Keratinocyte (primary cell): ENCODE results near the gene ZNF316. TPM values are rescaled to one million over a fixed set of nuclear protein-coding genes. Genes with fewer than 3 reads are reported as not detected.

Source experiments
- DNase-seq: peaks from one replicate; pipeline ENCODE4 v3.0.0-alpha.2; 2011; ENCODE audit warnings: low read depth, missing footprints, low spot score
- FAIRE-seq: peaks from 2 replicates; lab custom pipeline; 2011; peaks lifted over from hg19 to GRCh38; lab: Jason Lieb, UNC
- H2AFZ ChIP-seq: 2 replicates; pipeline ENCODE4 v1.6.0; 2012; ENCODE audit warnings: low read length, control low read depth, inconsistent platforms; ENCODE audit not compliant: control insufficient read depth
- H3K27ac ChIP-seq: 2 replicates; pipeline ENCODE4 v1.5.1; 2011; ENCODE audit warnings: low read length; ENCODE audit not compliant: control insufficient read depth, insufficient read depth
- H3K27me3 ChIP-seq: 3 replicates; pipeline ENCODE4 v1.6.0; 2011; ENCODE audit warnings: low read length; ENCODE audit not compliant: control insufficient read depth, insufficient read depth; ENCODE audit errors: extremely low read depth
- H3K36me3 ChIP-seq, 2 experiments: 2 replicates in 1 of 2; 3 replicates in 1 of 2; pipeline ENCODE4 v1.5.1; 2011; ENCODE audit warnings: low read length in 2 of 2, mild to moderate bottlenecking in 1 of 2; ENCODE audit not compliant: control insufficient read depth in 2 of 2, insufficient read depth in 2 of 2; ENCODE audit errors: extremely low read depth in 1 of 2
- H3K4me1 ChIP-seq: 3 replicates; pipeline ENCODE4 v1.5.1; 2011; ENCODE audit warnings: low read length; ENCODE audit not compliant: control insufficient read depth, insufficient read depth; ENCODE audit errors: extremely low read depth
- H3K4me2 ChIP-seq: 3 replicates; pipeline ENCODE4 v1.6.0; 2011; ENCODE audit warnings: low read depth, low read length; ENCODE audit not compliant: control insufficient read depth, insufficient read depth; ENCODE audit errors: extremely low read depth
- H3K4me3 ChIP-seq, 3 experiments: fragments of 200-600 bp in 1 of 3; sonication (generic) in 1 of 3; 2 replicates in 2 of 3; 3 replicates in 1 of 3; pipeline ENCODE4 v1.5.1; 2011 to 2016; ENCODE audit warnings: low read length in 3 of 3, mild to moderate bottlenecking in 3 of 3, control low read depth in 2 of 3, inconsistent platforms in 1 of 3, low read depth in 1 of 3, mixed read lengths in 1 of 3, mixed run types in 1 of 3, moderate library complexity in 1 of 3; ENCODE audit not compliant: control insufficient read depth in 2 of 3, insufficient read depth in 2 of 3; ENCODE audit errors: extremely low read depth in 1 of 3
- H3K79me2 ChIP-seq: 2 replicates; pipeline ENCODE4 v1.6.0; 2012; ENCODE audit warnings: low read length; ENCODE audit not compliant: control insufficient read depth, insufficient read depth
- H3K9ac ChIP-seq: 3 replicates; pipeline ENCODE4 v1.6.0; 2011; ENCODE audit warnings: low read length; ENCODE audit not compliant: control insufficient read depth, insufficient read depth; ENCODE audit errors: extremely low read depth
- H3K9me1 ChIP-seq: 3 replicates; pipeline ENCODE4 v1.6.0; 2011; ENCODE audit warnings: low read length; ENCODE audit not compliant: control insufficient read depth, insufficient read depth; ENCODE audit errors: extremely low read depth
- H3K9me3 ChIP-seq: 2 replicates; pipeline ENCODE4 v1.5.1; 2012; ENCODE audit warnings: low read depth, low read length; ENCODE audit not compliant: control insufficient read depth
- H4K20me1 ChIP-seq: 3 replicates; pipeline ENCODE4 v1.6.0; 2011; ENCODE audit warnings: low read length; ENCODE audit not compliant: control insufficient read depth, insufficient read depth; ENCODE audit errors: extremely low read depth
- CTCF ChIP-seq, 3 experiments: IDR thresholded peaks in 1 of 3; conservative IDR thresholded peaks in 1 of 3; optimal IDR thresholded peaks in 1 of 3; 2 replicates in 2 of 3; 3 replicates in 1 of 3; pipeline versions ENCODE3 to v1.5.1; 2011; ENCODE audit warnings: low read length in 3 of 3, mild to moderate bottlenecking in 3 of 3, moderate library complexity in 2 of 3, control low read depth in 1 of 3, inconsistent platforms in 1 of 3; ENCODE audit not compliant: insufficient read depth in 2 of 3; ENCODE audit errors: extremely low read depth in 1 of 3
- EZH2 ChIP-seq: IDR thresholded peaks from one replicate; pipeline ENCODE4 v1.6.1; 2012; ENCODE audit warnings: inconsistent platforms, mild to moderate bottlenecking, low read length, moderate library complexity
- dilution Hi-C: fragments of 300-500 bp; cut with MboI; formaldehyde crosslinking; loops from one replicate; pipeline ENCODE4 v1.7.0; 2020; ENCODE audit warnings: low sequenced_read_pairs; ENCODE audit not compliant: extremely low pct_ligation_motif_present
- polyA plus RNA-seq, 5 experiments: library from polyadenylated mRNA; depleted of rRNA in 3 of 5; stranded (reverse) in 3 of 5; stranded (forward) in 1 of 5; unstranded in 1 of 5; fragments of >200 nt; gene quantifications; 1 replicate in 1 of 5; 2 replicates in 3 of 5; 3 replicates in 1 of 5; pipeline versions ENCODE4 v1.2.1 to v1.2.3, GENCODE V29; 2011 to 2012; ENCODE audit warnings: missing spikeins in 2 of 5, low read depth in 1 of 5, low replicate concordance in 1 of 5

Gene ZNF316
- polyA plus RNA-seq, 1 donor (not counting 4 experiments of a cell fraction or from before 2014, with no cell fraction given), result 5.1 TPM

GRCh38 chr7:6622134-6622710, 14.9 kb upstream of the ZNF316 start:
- Histone ChIP-seq H3K4me3 (no peak overlapping the region), H3K9ac (no peak overlapping the region), H4K20me1 (peaks cover 3% of the 10 kb centered on the region), H3K36me3 (no peaks in the 10 kb centered on the region), H3K79me2 (no peaks in the 10 kb centered on the region), H3K4me2 (no peak overlapping the region), H3K9me3 (no peaks in the 10 kb centered on the region), H3K9me1 (no peaks in the 10 kb centered on the region), H3K27ac (no peak overlapping the region), H3K27me3 (peaks cover 5% of the 10 kb centered on the region), H2AFZ (no peak overlapping the region), H3K4me1 (no peaks in the 10 kb centered on the region)
- dilution Hi-C loops, result no loop called here
- no peak for FAIRE-seq
- DNase-seq, result no peak
- TF ChIP-seq EZH2 (no peak), CTCF (optimal IDR thresholded peaks at IDR 0.05 in 1 of 3, IDR thresholded peaks at IDR 0.05 in 1 of 3, conservative IDR thresholded peaks at IDR 0.05 in 1 of 3; ENCODE audit: extremely low read depth in 1 of 3, insufficient read depth in 2 of 3, low read length in 3 of 3) (no peak)

- no peaks in the 10 kb centered on the region for H3K27me3 ChIP-seq
- H2AFZ ChIP-seq, result no peak overlapping the region
- H3K79me2 ChIP-seq, result no peaks in the 10 kb centered on the region
- no peak overlapping the region for H3K9ac ChIP-seq
- H3K9me3 ChIP-seq, result no peaks in the 10 kb centered on the region
- TF ChIP-seq EZH2 (no peak), CTCF (optimal IDR thresholded peaks at IDR 0.05 in 1 of 3, IDR thresholded peaks at IDR 0.05 in 1 of 3, conservative IDR thresholded peaks at IDR 0.05 in 1 of 3; ENCODE audit: extremely low read depth in 1 of 3, insufficient read depth in 2 of 3, low read length in 3 of 3) (no peak)
- no peaks in the 10 kb centered on the region for H3K36me3 ChIP-seq
- no peak overlapping the region for H3K4me3 ChIP-seq
- DNase-seq (no peak), FAIRE-seq (no peak)
- no peak overlapping the region for H3K4me2 ChIP-seq
- no peak overlapping the region for H3K27ac ChIP-seq
- H4K20me1 ChIP-seq, result peaks cover 3% of the 10 kb centered on the region
- no peaks in the 10 kb centered on the region for H3K9me1 ChIP-seq
- peaks cover 6% of the 10 kb centered on the region for H3K4me1 ChIP-seq
- dilution Hi-C loops, result no loop called here
Measured at GRCh38 chr7:6623589-6624245, 13.4 kb upstream of the ZNF316 start.
